Measurements from ENCODE around the gene SLC7A5. TPM values are rescaled to one million over a fixed set of nuclear protein-coding genes. Genes with fewer than 3 reads are reported as not detected.
A peak's percentile ranks its signal among the peaks of the same experiment; 100 is the strongest.

SLC7A5 gene
- total and polyA plus RNA-seq, 2 of the 13 experiments (the other 11 are each of a cell fraction or from before 2014, with no cell fraction given) = 79.6 to 155 TPM

GRCh38 chr16:87855852-87856715 is 13.2 kb downstream of the SLC7A5 start (continued):
- TF ChIP-seq ARID3A (IDR thresholded peaks at IDR 0.05; ENCODE audit: low read depth, low read length) (0 out of 2 replicates have a peak, but pooled peaks have one; percentile 33), ZNF263 (CRISPR knock-in tag; IDR thresholded peaks at IDR 0.05) (peak; percentile 82), ZNF292 (CRISPR knock-in tag; IDR thresholded peaks at IDR 0.05; ENCODE audit: borderline replicate concordance, low read depth) (peak; percentile 84), FOSL2 (CRISPR knock-in tag; IDR thresholded peaks at IDR 0.05) (peak; percentile 63), ZNF713 (CRISPR knock-in tag; IDR thresholded peaks at IDR 0.05) (no peak), ZNF572 (CRISPR knock-in tag; IDR thresholded peaks at IDR 0.05) (no peak), ZFP41 (CRISPR knock-in tag; IDR thresholded peaks at IDR 0.05; ENCODE audit: borderline replicate concordance) (no peak; the same call in 1 of the 2 replicates), MAFK (conservative IDR thresholded peaks at IDR 0.05 in 1 of 2, IDR thresholded peaks at IDR 0.05 in 1 of 2; ENCODE audit: low read length in 2 of 2) (no peak), CREM (IDR thresholded peaks at IDR 0.05) (peak; percentile 39; the same call in 1 of the 2 replicates), CREM (CRISPR knock-in tag; IDR thresholded peaks at IDR 0.05) (no peak), ZNF33A (CRISPR knock-in tag; IDR thresholded peaks at IDR 0.05; ENCODE audit: borderline replicate concordance) (no peak), ZNF260 (CRISPR knock-in tag; IDR thresholded peaks at IDR 0.05; ENCODE audit: borderline replicate concordance, low read depth) (no peak), YEATS2 (CRISPR knock-in tag; IDR thresholded peaks at IDR 0.05; ENCODE audit: borderline replicate concordance) (no peak), PRMT3 (CRISPR knock-in tag; IDR thresholded peaks at IDR 0.05; ENCODE audit: borderline replicate concordance, low read depth) (no peak), RFX5 (IDR thresholded peaks at IDR 0.05; ENCODE audit: low read depth, low read length) (no peak), ZNF788 (CRISPR knock-in tag; IDR thresholded peaks at IDR 0.05; ENCODE audit: borderline replicate concordance) (no peak; the same call in 1 of the 2 replicates), ZSCAN25 (CRISPR knock-in tag; IDR thresholded peaks at IDR 0.05) (no peak), FIP1L1 (IDR thresholded peaks at IDR 0.05; ENCODE audit: borderline replicate concordance, insufficient read depth, low read depth, low read length) (no peak), ZNF224 (CRISPR knock-in tag; IDR thresholded peaks at IDR 0.05) (no peak), PAF1 (CRISPR knock-in tag; IDR thresholded peaks at IDR 0.05) (no peak), HNRNPLL (IDR thresholded peaks at IDR 0.05; ENCODE audit: low read depth, low read length, poor library complexity, severe bottlenecking) (peak; percentile 26), ZNF784 (CRISPR knock-in tag; IDR thresholded peaks at IDR 0.05; ENCODE audit: borderline replicate concordance) (peak; percentile 77; the same call in 1 of the 2 replicates), ZNF10 (CRISPR knock-in tag; IDR thresholded peaks at IDR 0.05; ENCODE audit: borderline replicate concordance, low read depth) (no peak), MYPOP (CRISPR knock-in tag; IDR thresholded peaks at IDR 0.05) (0 out of 2 replicates have a peak, but pooled peaks have one; percentile 12), ZNF274 (CRISPR knock-in tag; IDR thresholded peaks at IDR 0.05) (no peak)
